Measurements from ENCODE around the gene RINT1. TPM values are rescaled to one million over a fixed set of nuclear protein-coding genes. Genes with fewer than 3 reads are reported as not detected.

RINT1 gene
- polyA plus RNA-seq, 3 donors: 3.2 to 11.8 (median 5.2) TPM

- Mint-ChIP-seq H3K4me1 (peaks cover 25% of the 10 kb centered on the region), H3K27ac (no peak overlapping the region), H3K27me3 (ENCODE audit: low read depth in 3 of 3) (peaks cover 0 to 3% (median 0%) of the 10 kb centered on the region in 3 donors), H3K4me3 (no peak overlapping the region), H3K9me3 (no peaks in the 10 kb centered on the region), H3K36me3 (no peaks in the 10 kb centered on the region)
- WGBS (ENCODE audit: insufficient coverage): 97% methylated on average over 9 of the region's 10 CpGs
- TF ChIP-seq, protein P1, sequence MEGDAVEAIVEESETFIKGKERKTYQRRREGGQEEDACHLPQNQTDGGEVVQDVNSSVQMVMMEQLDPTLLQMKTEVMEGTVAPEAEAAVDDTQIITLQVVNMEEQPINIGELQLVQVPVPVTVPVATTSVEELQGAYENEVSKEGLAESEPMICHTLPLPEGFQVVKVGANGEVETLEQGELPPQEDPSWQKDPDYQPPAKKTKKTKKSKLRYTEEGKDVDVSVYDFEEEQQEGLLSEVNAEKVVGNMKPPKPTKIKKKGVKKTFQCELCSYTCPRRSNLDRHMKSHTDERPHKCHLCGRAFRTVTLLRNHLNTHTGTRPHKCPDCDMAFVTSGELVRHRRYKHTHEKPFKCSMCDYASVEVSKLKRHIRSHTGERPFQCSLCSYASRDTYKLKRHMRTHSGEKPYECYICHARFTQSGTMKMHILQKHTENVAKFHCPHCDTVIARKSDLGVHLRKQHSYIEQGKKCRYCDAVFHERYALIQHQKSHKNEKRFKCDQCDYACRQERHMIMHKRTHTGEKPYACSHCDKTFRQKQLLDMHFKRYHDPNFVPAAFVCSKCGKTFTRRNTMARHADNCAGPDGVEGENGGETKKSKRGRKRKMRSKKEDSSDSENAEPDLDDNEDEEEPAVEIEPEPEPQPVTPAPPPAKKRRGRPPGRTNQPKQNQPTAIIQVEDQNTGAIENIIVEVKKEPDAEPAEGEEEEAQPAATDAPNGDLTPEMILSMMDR (IDR thresholded peaks at IDR 0.05): no peak
- no peaks in the 10 kb centered on the region for H3K36me3 ChIP-seq (replicated peaks in 1 of 2; ENCODE audit: control insufficient read depth in 1 of 2, insufficient read depth in 2 of 2, low read length in 2 of 2)
- H3K27ac ChIP-seq (ENCODE audit: low read depth in 1 of 2, low read length in 2 of 2): no peak overlapping the region
- no peak for DNase-seq
- H3K4me3 ChIP-seq (replicated peaks in 1 of 3; ENCODE audit: low read depth in 2 of 3, low read length in 3 of 3): no peak overlapping the region
- no peaks in the 10 kb centered on the region for H4K20me1 ChIP-seq (ENCODE audit: insufficient read depth, low read length)
- H3K79me2 ChIP-seq (ENCODE audit: insufficient read depth, low read length): peaks cover 22% of the 10 kb centered on the region
- H2AFZ ChIP-seq (ENCODE audit: insufficient read depth, low read depth, low read length, poor library complexity, severe bottlenecking): no peak overlapping the region
- intact Hi-C loops (cut with micrococcal nuclease): no loop called here
- H3K9ac ChIP-seq (ENCODE audit: insufficient read depth, low read length, poor library complexity, severe bottlenecking): no peak overlapping the region
- no peaks in the 10 kb centered on the region for H3K27me3 ChIP-seq (ENCODE audit: control insufficient read depth in 2 of 2, insufficient read depth in 2 of 2, low read length in 2 of 2)
- no peaks in the 10 kb centered on the region for H3K9me3 ChIP-seq (replicated peaks in 1 of 2; ENCODE audit: control insufficient read depth in 1 of 2, insufficient read depth in 1 of 2, low read length in 2 of 2)
- no peak overlapping the region for H3K4me2 ChIP-seq (replicated peaks; ENCODE audit: extremely low read depth, low read length, poor library complexity, severe bottlenecking)
- H3K4me1 ChIP-seq (ENCODE audit: control insufficient read depth in 1 of 2, insufficient read depth in 2 of 2, low read length in 2 of 2): peaks cover 16 to 21% of the 10 kb centered on the region in 2 donors
Observed at GRCh38 chr7:105530126-105530525, 1.9 kb upstream of the RINT1 start.

GRCh38 chr7:105530546-105530945, 1.5 kb upstream of the RINT1 start:
- no peak overlapping the region for H3K4me3 ChIP-seq (replicated peaks in 1 of 3; ENCODE audit: low read depth in 2 of 3, low read length in 3 of 3)
- H3K36me3 ChIP-seq (replicated peaks in 1 of 2; ENCODE audit: control insufficient read depth in 1 of 2, insufficient read depth in 2 of 2, low read length in 2 of 2): peaks cover 0 to 4% of the 10 kb centered on the region in 2 donors
- WGBS (ENCODE audit: insufficient coverage): over 99% methylated on average over 13 of the region's 20 CpGs
- H3K9me3 ChIP-seq (replicated peaks in 1 of 2; ENCODE audit: control insufficient read depth in 1 of 2, insufficient read depth in 1 of 2, low read length in 2 of 2): no peaks in the 10 kb centered on the region
- H2AFZ ChIP-seq (ENCODE audit: insufficient read depth, low read depth, low read length, poor library complexity, severe bottlenecking): no peak overlapping the region
- TF ChIP-seq, protein P1 (IDR thresholded peaks at IDR 0.05): no peak
- intact Hi-C loops (cut with micrococcal nuclease): no loop called here
- no peak overlapping the region for H3K4me2 ChIP-seq (replicated peaks; ENCODE audit: extremely low read depth, low read length, poor library complexity, severe bottlenecking)
- no peak for DNase-seq
- Mint-ChIP-seq H3K4me3 (no peak overlapping the region), H3K27me3 (ENCODE audit: low read depth in 3 of 3) (peaks cover 0 to 3% (median 0%) of the 10 kb centered on the region in 3 donors), H3K4me1 (peaks cover 23% of the 10 kb centered on the region), H3K27ac (no peak overlapping the region), H3K9me3 (no peaks in the 10 kb centered on the region), H3K36me3 (peaks cover 0 to 3% of the 10 kb centered on the region in 2 donors)
- no peak overlapping the region for H3K27ac ChIP-seq (ENCODE audit: low read depth in 1 of 2, low read length in 2 of 2)
- no peaks in the 10 kb centered on the region for H3K27me3 ChIP-seq (ENCODE audit: control insufficient read depth in 2 of 2, insufficient read depth in 2 of 2, low read length in 2 of 2)
- no peak overlapping the region for H3K9ac ChIP-seq (ENCODE audit: insufficient read depth, low read length, poor library complexity, severe bottlenecking)
- peaks cover 16 to 20% of the 10 kb centered on the region in 2 donors for H3K4me1 ChIP-seq (ENCODE audit: control insufficient read depth in 1 of 2, insufficient read depth in 2 of 2, low read length in 2 of 2)
- no peaks in the 10 kb centered on the region for H4K20me1 ChIP-seq (ENCODE audit: insufficient read depth, low read length)
- peaks cover 22% of the 10 kb centered on the region for H3K79me2 ChIP-seq (ENCODE audit: insufficient read depth, low read length)
